RWPE2 (cell line): ENCODE measurements around the gene SPACA6.

Source experiments
- ATAC-seq: fragments of 200-7000 bp; cut with Tn5 transposase; 3 replicates; pipeline ENCODE4 v1.9.1; 2021; ENCODE audit warnings: low read depth
- DNase-seq: peaks from one replicate; pipeline ENCODE4 v3.0.0-alpha.2; 2020; ENCODE audit warnings: low spot score
- H3K27ac ChIP-seq: fragments of 450-650 bp; 2 replicates; pipeline ENCODE4 v1.5.1; 2017; ENCODE audit warnings: mild to moderate bottlenecking; ENCODE audit not compliant: poor library complexity, severe bottlenecking
- H3K27me3 ChIP-seq: fragments of 250-450 bp; sonication (Bioruptor Pico); 2 replicates; pipeline ENCODE4 v1.5.1; 2021; ENCODE audit warnings: mild to moderate bottlenecking, moderate library complexity; ENCODE audit not compliant: insufficient read depth, poor library complexity, severe bottlenecking
- H3K36me3 ChIP-seq: fragments of 250-450 bp; sonication (Bioruptor Pico); 2 replicates; pipeline ENCODE4 v1.5.1; 2020; ENCODE audit warnings: low read depth, mild to moderate bottlenecking, moderate library complexity
- H3K4me1 ChIP-seq: fragments of 250-450 bp; sonication (Bioruptor Pico); 2 replicates; pipeline ENCODE4 v1.5.1; 2021; ENCODE audit warnings: mild to moderate bottlenecking, moderate library complexity; ENCODE audit not compliant: insufficient read depth, poor library complexity, severe bottlenecking
- H3K4me3 ChIP-seq: fragments of 250-450 bp; sonication (Bioruptor Pico); 2 replicates; pipeline ENCODE4 v1.5.1; 2021; ENCODE audit warnings: mild to moderate bottlenecking, moderate library complexity; ENCODE audit not compliant: severe bottlenecking
- H3K9me3 ChIP-seq: fragments of 250-450 bp; sonication (Bioruptor Pico); 2 replicates; pipeline ENCODE4 v1.5.1; 2021; ENCODE audit warnings: mild to moderate bottlenecking, moderate library complexity; ENCODE audit not compliant: severe bottlenecking
- CTCF ChIP-seq: fragments of 450-650 bp; IDR thresholded peaks from one replicate; pipeline ENCODE4 v1.5.1; 2017; ENCODE audit warnings: mild to moderate bottlenecking, moderate library complexity; ENCODE audit not compliant: poor library complexity, severe bottlenecking

Gene SPACA6

GRCh38 chr19:51727349-51727880 lies 34.3 kb downstream of the SPACA6 start:
- ATAC-seq (peak; percentile 40), DNase-seq (no peak)
- H3K27me3 ChIP-seq = peaks cover under 1% of the 10 kb centered on the region
- H3K27ac ChIP-seq = peak overlapping the region; percentile 58
- H3K36me3 ChIP-seq = no peaks in the 10 kb centered on the region
- peaks cover 13% of the 10 kb centered on the region for H3K4me1 ChIP-seq
- H3K9me3 ChIP-seq = no peaks in the 10 kb centered on the region
- no peak overlapping the region for H3K4me3 ChIP-seq
- TF ChIP-seq CTCF = no peak

GRCh38 chr19:51729781-51730180 lies 36.7 kb downstream of the SPACA6 start:
- no peak for TF ChIP-seq CTCF
- Histone ChIP-seq H3K4me1 (peaks cover 13% of the 10 kb centered on the region), H3K4me3 (no peak overlapping the region), H3K36me3 (no peaks in the 10 kb centered on the region), H3K9me3 (no peaks in the 10 kb centered on the region), H3K27me3 (no peaks in the 10 kb centered on the region), H3K27ac (no peak overlapping the region)
- no peak for ATAC-seq
- no peak for DNase-seq

- Histone ChIP-seq H3K36me3 (no peaks in the 10 kb centered on the region), H3K27me3 (peaks cover 5% of the 10 kb centered on the region), H3K9me3 (no peaks in the 10 kb centered on the region), H3K4me1 (no peaks in the 10 kb centered on the region), H3K27ac (no peak overlapping the region), H3K4me3 (no peak overlapping the region)
- DNase-seq = no peak
- no peak for TF ChIP-seq CTCF
- no peak for ATAC-seq
These were observed 40.8 kb downstream of the SPACA6 start for GRCh38 chr19:51733742-51734522.

GRCh38 chr19:51735759-51736449 lies 42.8 kb downstream of the SPACA6 start:
- Histone ChIP-seq H3K36me3 (no peaks in the 10 kb centered on the region), H3K4me3 (no peak overlapping the region), H3K27ac (no peak overlapping the region), H3K9me3 (no peaks in the 10 kb centered on the region), H3K4me1 (no peaks in the 10 kb centered on the region), H3K27me3 (peaks cover 5% of the 10 kb centered on the region)
- no peak for ATAC-seq
- no peak for TF ChIP-seq CTCF
- no peak for DNase-seq
